Body of pancreas (tissue), 4 donors: ENCODE results near the gene NRL. TPM values are rescaled to one million over a fixed set of nuclear protein-coding genes. Genes with fewer than 3 reads are reported as not detected.

Experiments
- ATAC-seq: fragments of 150-250 bp; one replicate; pipeline ENCODE4 v1.9.1; 2016
- DNase-seq, 4 donors: peaks; one replicate each; pipeline ENCODE4 v3.0.0-alpha.2; 2019
- H3K27ac ChIP-seq, 4 donors: fragments of 200-600 bp; sonication (generic); 1 replicate in 3 of 4; 2 replicates in 1 of 4; pipeline versions ENCODE4 v1.5.1 to v1.6.1; 2016 to 2019; ENCODE audit warnings: mild to moderate bottlenecking in 1 of 4, mixed read lengths in 1 of 4, moderate library complexity in 1 of 4
- H3K27me3 ChIP-seq, 2 donors: fragments of 200-600 bp; sonication (generic); one replicate each; pipeline ENCODE4 v1.6.0; 2016; ENCODE audit warnings: mild to moderate bottlenecking in 1 of 2
- H3K36me3 ChIP-seq, 2 donors: fragments of 200-600 bp; sonication (generic); replicated peaks in 1 of 2; 2 replicates each; pipeline ENCODE4 v1.5.1; 2016; ENCODE audit warnings: low read depth in 2 of 2; ENCODE audit not compliant: insufficient read depth in 1 of 2
- H3K4me1 ChIP-seq: fragments of 200-600 bp; sonication (generic); one replicate; pipeline ENCODE4 v1.6.0; 2016
- H3K4me3 ChIP-seq, 2 donors: fragments of 200-600 bp; sonication (generic); 1 replicate in 1 of 2; 2 replicates in 1 of 2; pipeline ENCODE4 v1.5.1; 2016 to 2019
- H3K9me3 ChIP-seq, 3 donors: fragments of 200-600 bp; sonication (generic); 1 replicate in 2 of 3; 2 replicates in 1 of 3; pipeline ENCODE4 v1.5.1; 2016
- CTCF ChIP-seq, 7 experiments: fragments of 450-650 bp in 4 of 7; fragments of 200-600 bp in 3 of 7; sonication (generic) in 3 of 7; IDR thresholded peaks; one replicate each; pipeline ENCODE4 v1.5.1; 2016 to 2019; ENCODE audit warnings: antibody characterized with exemption in 7 of 7
- POLR2A ChIP-seq, 3 donors: fragments of 450-650 bp; IDR thresholded peaks; one replicate each; pipeline ENCODE4 v1.6.1; 2016; ENCODE audit warnings: antibody characterized with exemption in 3 of 3, mild to moderate bottlenecking in 2 of 3
- WGBS, 2 donors: methylation state at CpG; one replicate each; pipeline ENCODE4 v1.1.5; 2017; 5-methylcytosine and 5-hydroxymethylcytosine counted together
- intact Hi-C: fragments of 100-400 bp; cut with DNase I; formaldehyde crosslinking; loops from one replicate; pipeline ENCODE4 v1.15.1; 2023
- total RNA-seq, 2 donors: library from RNA; depleted of rRNA; stranded (reverse); fragments of >200 nt; gene quantifications; one replicate each; pipeline ENCODE4 v1.1.0, GENCODE V29; 2016

NRL gene
- total RNA-seq, 2 donors from 2014 or later = 2.1 to 2.6 TPM

- no peak for TF ChIP-seq CTCF (IDR thresholded peaks at IDR 0.05)
- TF ChIP-seq POLR2A (IDR thresholded peaks at IDR 0.05) = no peak
- intact Hi-C loops = no loop called here
- Histone ChIP-seq H3K27ac (no peak overlapping the region), H3K4me1 (peaks cover 30% of the 10 kb centered on the region), H3K9me3 (no peaks in the 10 kb centered on the region), H3K36me3 (no peaks in the 10 kb centered on the region), H3K27me3 (no peaks in the 10 kb centered on the region), H3K4me3 (no peak overlapping the region)
- no peak for ATAC-seq
- no peak for DNase-seq
- WGBS, 2 donors = 73 to 91% methylated on average over 2 to 11 of the region's 15 CpGs
These were observed 49.9 kb downstream of the NRL start for GRCh38 chr14:24064856-24065255.

- WGBS, 2 donors = 83 to 91% methylated on average over 7 of the region's 7 CpGs
- H3K27me3 ChIP-seq = no peaks in the 10 kb centered on the region
- H3K4me3 ChIP-seq = no peak overlapping the region
- intact Hi-C loops = no loop called here
- no peaks in the 10 kb centered on the region for H3K9me3 ChIP-seq
- TF ChIP-seq POLR2A (IDR thresholded peaks at IDR 0.05) (no peak), CTCF (IDR thresholded peaks at IDR 0.05) (no peak)
- no peak for ATAC-seq
- H3K27ac ChIP-seq = no peak overlapping the region
- H3K36me3 ChIP-seq = no peaks in the 10 kb centered on the region
- peak in 1 of 4 donors; percentile 9 for DNase-seq
- H3K4me1 ChIP-seq = peaks cover 30% of the 10 kb centered on the region
These were observed 50.5 kb downstream of the NRL start for GRCh38 chr14:24064091-24064795.

GRCh38 chr14:24063263-24063836 is 51.4 kb downstream of the NRL start:
- DNase-seq (peak in 2 of 4 donors; percentile 13 to 27), ATAC-seq (no peak)
- intact Hi-C loops = no loop called here
- 58 to 59% methylated on average over 2 to 4 of the region's 4 CpGs for WGBS, 2 donors
- Histone ChIP-seq H3K27ac (no peak overlapping the region), H3K27me3 (no peaks in the 10 kb centered on the region), H3K4me3 (no peak overlapping the region), H3K4me1 (peaks cover 34% of the 10 kb centered on the region), H3K36me3 (no peaks in the 10 kb centered on the region), H3K9me3 (no peaks in the 10 kb centered on the region)
- TF ChIP-seq POLR2A (IDR thresholded peaks at IDR 0.05) = no peak
- no peak for TF ChIP-seq CTCF (IDR thresholded peaks at IDR 0.05)

GRCh38 chr14:24062216-24062980 is 52.4 kb downstream of the NRL start:
- WGBS, 2 donors = 70 to 71% methylated on average over 12 to 13 of the region's 14 CpGs
- Histone ChIP-seq H3K27ac (peak overlapping the region in 3 of 4 donors; percentile 19 to 38 (median 31)), H3K4me1 (peaks cover 35% of the 10 kb centered on the region), H3K36me3 (no peaks in the 10 kb centered on the region), H3K27me3 (no peaks in the 10 kb centered on the region), H3K9me3 (no peaks in the 10 kb centered on the region), H3K4me3 (no peak overlapping the region)
- peak; percentile 45 for ATAC-seq
- intact Hi-C loops = no loop called here
- TF ChIP-seq CTCF (IDR thresholded peaks at IDR 0.05) (no peak), POLR2A (IDR thresholded peaks at IDR 0.05) (no peak)
- peak; percentile 35 to 74 (median 53) for DNase-seq
